ENCODE measurements around the gene VWA1.
"Not testable (repeated sequence)": the region's sequence is repeated elsewhere in the genome, so short reads cannot be mapped to it uniquely, and the experiment has no call there.

Gene VWA1

DNA sequence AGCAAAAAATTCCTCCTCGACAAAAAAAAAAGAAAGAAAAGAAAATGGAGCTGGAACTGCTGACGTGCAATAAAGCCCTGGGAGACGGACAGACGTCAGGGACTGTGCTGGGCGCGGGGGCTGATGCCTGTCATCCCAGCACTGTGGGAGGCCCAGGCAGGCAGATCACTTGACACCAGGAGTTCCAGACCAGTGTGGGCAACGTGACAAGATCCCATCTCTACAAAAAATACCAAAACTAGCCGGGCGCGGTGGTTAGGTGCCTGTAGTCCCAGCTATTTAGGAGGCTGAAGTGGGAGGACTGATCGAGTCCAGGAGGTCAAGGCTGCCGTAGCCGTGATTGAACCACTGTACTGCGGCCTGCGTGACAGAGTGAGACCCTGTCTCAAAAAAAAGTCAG is 10.8 kb upstream of the VWA1 start:
- DNase-seq (ENCODE audit: low spot score) = no peak

DNA sequence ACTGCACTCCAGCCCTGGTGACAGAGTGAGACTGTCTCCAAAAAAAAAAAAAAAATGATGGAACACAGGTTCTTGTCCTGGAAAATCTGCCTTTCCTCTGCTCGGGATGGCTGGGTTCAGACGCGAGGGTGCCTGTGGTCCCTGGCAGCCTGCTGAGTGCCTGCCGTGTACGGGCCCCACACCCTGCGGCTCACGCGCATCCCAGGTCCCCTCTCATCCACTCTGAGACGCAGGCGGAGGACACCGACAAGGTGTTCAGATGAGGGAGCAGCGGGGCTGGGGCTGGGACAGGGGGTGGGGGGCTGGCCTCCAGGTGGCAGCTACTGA is 10.1 kb upstream of the VWA1 start:
- DNase-seq (ENCODE audit: low spot score) = no peak

DNA sequence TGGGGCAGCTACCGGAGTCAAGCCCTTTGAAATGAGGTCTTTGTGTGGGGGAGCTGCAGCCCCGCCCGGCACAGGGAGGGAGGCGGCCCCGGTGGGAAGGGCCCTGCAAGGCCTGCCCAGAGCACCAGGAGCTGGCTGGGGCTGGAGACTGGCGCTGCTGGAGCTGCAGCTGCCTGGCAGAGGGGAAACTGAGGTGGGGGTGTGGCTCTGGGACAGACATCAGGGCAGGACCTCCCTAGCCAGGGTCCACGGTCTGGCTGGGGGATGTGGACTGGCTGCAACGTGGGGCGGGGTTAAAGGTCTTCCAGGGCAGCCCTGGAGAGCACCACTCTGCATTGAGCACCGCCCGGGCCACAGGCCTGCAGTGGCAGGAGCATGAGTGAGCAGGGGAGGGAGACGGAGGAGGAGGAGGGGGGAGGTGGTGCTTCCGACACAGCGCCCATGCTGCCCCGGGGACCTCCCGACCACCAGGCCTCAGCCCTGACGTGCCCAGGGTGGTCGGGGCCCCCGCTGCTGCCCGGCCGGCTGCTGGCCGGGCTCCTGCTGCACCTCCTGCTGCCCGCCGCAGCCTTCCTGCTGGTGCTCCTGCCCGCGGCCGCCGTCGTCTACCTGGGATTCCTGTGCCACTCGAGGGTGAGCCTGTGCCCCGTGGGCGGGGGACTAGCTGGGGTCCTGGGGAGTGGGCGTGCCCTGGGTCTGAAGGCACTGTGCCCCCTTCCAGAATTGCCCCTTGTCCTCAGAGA is 9.6 kb upstream of the VWA1 start:
- peak; percentile 92 for DNase-seq (ENCODE audit: low spot score)

DNA sequence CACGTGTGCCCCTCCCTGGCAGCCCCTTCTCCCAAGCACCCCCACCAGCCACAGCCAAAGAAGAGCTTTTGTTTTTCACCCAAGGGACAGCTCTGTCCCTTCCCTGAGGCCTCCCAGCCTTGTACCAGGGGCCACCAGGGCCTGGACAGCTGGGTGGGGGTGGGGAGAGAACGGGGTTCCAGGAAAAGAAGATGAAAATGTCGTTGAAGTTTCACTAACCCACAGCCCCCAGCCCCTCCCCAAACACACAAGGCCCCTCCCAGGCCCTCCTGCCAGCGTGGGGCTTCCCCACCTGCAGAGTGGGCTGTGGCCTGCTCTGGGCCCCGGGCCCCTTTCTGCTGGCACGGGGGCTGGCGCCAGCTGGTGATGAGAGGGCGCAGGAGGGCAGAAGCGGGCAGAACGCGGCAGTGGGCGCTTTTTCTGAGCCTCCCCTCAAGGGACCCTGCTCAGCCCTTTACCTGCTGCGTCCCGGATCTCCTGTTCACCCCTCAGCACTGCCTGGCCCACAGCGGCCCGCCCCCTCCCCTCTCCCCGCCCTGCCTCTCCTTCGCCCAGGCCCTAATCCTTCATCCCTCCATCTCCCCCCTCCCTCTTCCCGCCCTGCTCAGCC is 8.9 kb upstream of the VWA1 start:
- peak; percentile 94 for DNase-seq (ENCODE audit: low spot score)

DNA sequence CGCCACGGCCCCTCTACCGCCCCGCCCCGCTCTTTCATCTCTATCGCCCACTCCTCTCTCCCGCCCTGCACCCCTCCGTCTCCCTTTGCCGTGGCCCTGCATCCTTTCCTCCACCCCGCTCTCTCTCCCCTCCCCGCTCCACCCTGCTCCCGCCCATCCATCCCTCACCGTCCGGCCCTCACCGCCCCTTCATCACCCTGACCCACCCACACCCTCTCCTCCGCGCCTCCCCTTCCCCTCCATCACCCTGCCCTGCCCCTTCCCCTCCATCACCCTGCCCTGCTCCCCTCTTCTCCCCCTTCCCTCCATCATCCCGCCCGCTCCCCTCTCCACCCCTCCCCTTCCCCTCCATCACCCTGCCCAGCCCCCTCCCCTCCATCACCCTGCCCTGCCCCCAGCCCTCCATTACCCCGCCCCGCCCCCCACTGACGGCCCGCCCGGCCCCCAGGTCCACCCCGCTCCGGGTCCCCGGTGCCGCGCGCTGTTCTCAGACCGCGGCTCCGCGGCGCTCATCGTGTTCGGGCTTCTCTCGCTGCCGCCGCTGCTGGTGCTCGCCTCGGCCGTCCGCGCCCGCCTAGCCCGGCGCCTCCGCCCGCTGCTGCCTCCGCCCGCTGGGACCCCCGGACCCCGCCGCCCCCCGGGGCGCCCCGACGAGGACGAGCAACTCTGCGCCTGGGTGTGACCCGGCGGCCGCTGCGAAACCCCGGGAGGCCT is 8.2 kb upstream of the VWA1 start:
- peak; percentile 83 for DNase-seq (ENCODE audit: low spot score)

DNA sequence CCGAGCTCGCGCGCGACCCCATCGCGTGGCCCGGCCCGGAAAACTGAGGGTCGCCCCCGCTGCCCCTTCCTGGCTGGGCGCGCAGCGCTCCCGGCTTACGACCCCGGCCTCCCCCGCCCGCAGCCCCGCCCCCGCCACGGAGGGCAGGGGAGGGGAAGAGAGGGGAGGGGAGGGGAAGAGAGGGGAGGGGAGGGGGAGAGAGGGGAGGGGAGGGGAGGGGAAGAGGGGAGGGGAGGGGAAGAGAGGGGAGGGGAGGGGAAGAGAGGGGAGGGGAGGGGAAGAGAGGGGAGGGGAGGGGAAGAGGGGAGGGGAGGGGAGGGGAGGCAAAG is 7.7 kb upstream of the VWA1 start:
- DNase-seq (ENCODE audit: low spot score) = no peak

DNA sequence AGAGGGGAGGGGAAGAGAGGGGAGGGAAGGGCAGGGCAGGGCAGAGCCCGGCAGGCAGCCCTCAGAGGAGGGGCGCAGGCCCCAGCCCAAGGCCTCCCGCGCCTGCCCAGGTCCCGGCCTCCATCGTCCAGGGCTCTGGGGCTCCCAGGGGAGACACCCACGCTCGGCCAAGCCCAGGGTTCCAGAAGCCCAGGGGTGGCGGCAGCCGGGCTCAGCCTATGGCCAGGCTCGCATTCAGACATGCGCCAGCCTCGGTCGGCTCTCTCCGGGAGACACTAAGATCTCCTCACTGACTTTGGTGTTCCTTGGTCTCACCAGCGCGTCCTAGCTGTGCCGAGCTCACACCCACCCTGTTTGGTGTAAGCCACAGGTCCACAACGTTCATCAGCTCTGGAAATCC is 7.3 kb upstream of the VWA1 start:
- DNase-seq (ENCODE audit: low spot score) = no peak

DNA sequence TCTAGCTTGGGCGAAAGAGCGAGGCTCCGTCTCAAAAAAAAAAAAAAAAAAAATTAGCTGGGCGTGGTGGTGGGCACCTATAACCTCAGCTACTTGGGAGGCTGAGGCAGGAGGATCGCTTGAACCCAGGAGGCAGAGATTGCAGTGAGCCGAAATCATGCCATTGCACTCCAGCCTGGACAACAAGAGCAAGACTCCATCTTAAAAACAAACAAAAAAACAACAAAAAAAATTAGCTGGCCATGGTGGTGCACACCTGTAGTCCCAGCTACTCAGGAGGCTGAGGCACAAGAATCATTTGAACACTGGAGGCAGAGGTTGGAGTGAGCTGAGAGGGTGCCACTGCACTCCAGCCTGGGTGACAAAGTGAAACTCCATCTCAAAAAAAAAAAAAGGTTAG is 6.5 kb upstream of the VWA1 start:
- not testable (repeated sequence) for DNase-seq (ENCODE audit: low spot score)

DNA sequence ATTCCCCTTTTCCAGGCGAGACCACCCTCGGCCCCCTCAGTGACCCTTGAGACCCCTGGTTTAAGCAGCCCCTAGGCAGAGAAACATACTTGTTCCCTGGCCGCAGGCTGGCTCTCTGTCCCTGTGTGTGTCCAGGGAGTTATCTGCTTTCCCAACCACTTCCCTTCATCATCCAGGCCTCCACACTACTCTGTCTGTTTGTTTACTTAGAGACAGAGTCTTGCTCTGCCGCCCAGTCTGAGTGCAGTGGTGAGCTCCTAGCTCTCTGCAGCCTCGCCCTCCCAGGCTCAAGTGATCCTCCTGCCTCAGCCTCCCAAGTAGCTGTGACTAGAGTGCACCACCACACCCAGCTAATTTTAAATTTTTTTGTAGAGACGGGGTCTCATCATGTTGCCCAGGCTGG is 5.8 kb upstream of the VWA1 start:
- DNase-seq (ENCODE audit: low spot score) = no peak

DNA sequence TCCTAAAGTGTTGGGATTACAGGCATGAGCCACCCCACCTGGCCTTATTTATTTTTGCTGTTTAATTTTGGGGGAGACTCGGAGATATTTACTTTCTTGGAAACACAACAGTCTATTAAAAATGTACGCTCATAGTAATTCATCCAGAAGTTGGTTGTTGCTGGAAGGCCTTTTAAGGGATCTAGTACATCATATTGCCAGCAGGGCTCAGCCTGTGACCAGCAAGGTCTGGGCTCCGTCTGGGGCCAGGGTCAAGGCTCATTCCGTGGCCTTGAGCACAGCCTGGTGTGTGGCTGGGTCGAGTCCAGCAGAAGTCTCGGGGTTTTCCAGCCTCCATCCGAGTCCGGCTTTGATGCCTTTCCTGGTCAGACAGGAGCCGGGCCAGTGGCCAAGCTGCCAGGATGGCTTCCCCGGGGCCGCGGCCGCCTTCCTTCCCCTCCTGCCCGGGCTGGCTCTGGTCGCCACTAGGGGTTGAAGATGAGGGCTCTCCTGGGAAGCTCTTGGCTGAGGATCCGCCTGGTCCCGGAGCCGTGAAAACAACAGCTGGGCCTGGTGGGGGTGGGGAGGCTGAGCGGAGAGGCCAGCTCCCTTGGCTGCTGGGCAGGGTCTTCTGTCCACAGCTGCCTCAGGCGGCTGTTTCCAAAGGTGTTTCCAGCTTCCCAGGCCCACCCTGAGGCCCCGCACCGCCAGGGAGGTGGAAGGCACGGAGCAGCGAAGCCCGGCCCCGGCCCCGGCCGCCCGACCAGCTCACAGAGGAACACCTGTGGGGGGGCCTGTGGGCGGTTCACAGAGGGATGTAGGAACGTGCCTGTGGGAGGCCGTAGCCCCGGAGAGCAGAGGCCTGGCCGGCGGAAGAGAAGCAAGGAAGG is 5.1 kb upstream of the VWA1 start:
- DNase-seq (ENCODE audit: low spot score) = peak; percentile 88

DNA sequence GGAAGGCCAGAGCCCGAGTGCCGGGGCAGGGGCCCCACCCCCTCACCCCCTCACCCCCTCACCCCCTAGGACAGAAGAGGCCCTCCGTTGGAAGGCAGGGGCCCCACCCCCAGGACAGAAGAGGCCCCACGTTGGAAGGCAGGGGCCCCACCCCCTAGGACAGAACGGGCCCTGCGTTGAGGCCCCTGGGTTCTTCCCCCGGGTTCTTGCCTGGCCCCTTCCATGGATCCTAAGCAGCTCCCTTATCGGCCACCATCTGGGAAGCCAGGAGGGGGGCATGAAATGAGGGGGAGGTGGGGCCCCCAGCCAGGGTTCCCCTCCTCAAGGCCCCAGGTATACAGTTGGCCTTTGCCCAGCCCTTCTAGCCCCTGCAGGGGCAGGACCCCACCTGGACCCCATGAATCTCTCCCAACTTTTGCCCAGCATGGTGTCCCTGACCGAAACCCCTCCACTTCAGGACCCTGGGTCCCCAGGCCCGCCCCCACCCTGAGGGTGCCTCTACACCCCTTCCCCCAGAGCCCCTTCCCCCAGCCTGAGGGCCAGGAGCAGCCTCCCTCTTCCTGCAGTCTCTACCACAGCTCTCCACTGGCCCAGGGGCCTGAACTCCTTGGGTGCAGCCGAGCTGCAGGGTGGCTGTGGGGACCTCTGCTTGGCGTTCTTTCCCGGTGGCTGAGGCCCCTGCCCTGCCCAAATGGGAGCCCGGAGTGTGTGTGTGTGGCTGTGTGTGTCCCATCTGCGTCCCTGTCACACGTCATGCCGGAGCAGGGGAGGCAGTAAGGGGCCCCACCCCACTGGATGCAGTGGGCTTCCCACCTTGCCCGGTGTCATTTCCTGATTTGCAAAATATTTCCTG is 4.3 kb upstream of the VWA1 start:
- DNase-seq (ENCODE audit: low spot score) = no peak

DNA sequence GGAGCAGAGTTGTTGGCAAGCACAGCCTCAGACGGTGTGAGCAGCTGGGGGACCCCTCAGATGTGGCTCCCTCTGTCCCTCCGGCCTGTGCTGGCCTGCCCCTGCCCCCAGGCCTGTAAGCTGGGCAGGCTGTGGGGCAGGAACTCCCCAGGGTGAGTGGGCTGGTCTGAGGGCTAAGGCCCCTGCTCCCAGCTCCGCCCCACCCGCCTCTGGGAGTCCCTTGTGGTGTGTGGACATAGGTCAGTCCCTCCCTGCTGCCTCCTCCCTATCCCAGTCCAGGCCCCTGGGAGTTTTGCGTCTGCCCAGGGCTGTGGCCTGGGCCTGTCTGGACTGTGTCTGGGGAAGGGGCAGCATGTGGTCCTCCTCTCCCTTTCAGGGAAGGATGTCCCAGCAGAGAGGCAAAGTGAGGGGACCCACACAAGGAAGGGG is 3.6 kb upstream of the VWA1 start:
- peak; percentile 60 for DNase-seq (ENCODE audit: low spot score)

DNA sequence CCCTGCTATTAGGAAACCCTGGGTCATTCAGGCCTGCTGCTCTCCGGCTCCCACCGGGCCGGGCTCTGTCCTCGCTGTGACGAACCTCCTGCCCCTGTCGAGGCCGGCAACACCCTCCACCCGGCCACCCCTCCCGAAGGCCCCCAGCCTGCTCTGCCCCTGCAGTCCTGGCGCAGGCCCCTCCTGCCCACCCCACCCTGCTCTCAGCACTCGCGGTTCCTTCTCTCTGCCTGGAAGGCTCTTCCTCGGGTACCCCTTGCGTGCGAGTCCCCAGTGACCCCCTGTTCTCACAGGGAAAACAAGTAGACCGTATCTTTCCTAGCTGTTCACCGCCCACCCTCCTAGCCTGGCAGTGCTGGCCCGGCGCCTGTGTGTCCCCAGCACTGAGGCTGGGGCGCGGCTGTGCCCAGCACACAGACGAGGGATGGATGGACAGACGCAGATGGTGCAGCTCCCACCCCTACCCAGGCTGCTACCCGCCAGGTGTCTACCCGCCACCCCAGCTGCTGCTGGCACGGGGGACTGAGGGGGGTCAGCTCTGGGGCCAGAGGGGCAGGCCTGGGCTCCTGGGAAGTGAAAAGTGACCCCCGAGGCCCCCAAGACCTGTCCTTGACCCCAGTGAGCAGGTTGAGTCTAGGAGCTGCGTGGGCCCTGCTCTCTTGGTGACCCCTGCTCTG is 3.1 kb upstream of the VWA1 start:
- DNase-seq (ENCODE audit: low spot score) = no peak

DNA sequence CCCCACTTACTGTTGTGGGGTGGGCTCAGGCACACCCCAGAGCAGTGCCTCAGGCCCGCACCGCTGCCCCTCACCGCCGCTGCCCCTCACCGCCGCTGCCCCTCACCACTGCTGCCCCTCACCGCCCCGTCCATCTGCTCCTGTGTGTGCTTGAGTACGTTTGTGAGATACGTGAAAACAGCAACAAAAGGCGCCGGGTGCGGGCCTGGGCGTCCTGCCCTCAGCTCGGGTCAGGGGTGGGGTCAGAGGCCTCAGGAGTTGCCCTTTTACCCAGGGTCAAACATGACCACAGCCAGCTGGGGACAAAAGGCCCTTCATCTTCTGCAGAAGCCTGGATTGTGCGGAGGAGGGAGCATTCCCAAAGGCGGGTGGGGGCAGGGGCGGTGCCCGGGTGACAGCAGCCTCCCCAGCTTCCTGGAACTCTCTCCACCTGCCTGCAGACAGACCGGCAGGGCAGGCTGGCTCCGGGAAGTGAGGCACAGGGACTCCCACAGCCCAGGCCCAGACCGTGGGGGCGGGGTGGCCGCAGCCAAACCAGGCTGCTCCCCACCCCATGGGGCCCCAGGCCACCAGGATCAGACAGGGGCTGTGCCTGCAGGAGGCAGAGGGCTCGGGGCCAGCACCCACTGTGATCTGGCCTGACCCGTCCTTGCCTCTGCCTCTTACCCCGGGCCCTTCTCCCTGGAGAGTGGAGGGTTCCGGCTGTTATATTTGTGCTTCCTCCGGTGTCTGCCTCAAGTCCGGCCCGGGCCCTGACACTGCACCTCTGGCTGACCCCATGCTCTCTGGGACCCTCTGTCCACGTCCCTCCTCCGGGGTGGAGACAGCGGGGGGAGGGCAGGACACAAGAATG is 2.3 kb upstream of the VWA1 start:
- DNase-seq (ENCODE audit: low spot score) = peak; percentile 91

DNA sequence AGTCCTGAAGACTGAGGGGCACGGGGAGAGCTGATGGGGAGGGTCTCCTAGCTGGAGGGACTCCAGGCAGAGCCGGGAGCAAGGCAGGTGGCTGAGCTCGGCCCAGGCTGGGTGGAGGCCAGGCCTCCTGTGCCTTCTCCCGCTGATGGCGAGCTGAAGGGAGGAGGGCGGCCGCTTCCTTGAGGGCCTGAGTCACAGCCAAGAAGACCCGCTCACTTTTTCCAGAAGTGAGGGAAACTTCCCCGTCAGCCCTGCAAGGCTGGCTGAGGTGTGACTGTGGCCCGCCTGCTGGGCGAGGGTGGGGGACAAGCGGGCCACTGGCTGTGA is 1.7 kb upstream of the VWA1 start:
- no peak for DNase-seq (ENCODE audit: low spot score)

DNA sequence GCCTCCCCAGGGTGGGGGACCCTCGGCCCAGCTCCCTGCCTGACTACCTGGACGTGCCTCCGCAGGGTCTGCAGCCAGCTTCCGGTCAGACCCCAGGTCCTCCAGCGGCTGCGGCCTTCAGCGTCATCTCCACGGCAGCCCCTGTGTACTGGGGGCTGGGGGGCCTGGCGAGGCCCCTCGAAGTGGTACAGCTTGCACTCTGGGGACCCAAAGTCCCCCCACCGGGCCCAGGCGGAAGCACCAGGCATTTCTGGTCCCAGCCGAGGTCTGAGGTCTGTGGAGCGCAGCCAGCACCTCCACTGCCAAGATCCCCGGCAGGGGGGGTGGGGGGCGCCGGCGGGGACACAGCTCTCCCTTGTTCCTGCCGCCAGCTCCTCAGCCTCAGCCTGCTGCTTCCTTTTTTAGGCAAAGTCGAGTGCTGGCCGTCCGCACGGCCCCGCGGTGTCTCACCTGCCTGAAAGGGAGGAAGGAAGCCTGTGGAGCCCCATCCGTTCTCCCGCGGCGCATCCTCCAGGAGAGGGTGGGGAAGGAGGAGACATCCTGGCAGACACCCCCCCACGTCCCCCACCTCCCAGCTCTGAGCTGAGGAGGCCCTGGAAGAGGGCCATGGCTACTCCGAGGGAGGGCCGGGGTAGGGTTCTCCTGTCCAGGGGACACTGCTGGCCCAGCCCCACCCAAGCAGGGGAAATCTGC is 1.2 kb upstream of the VWA1 start:
- DNase-seq (ENCODE audit: low spot score) = peak; percentile 84

DNA sequence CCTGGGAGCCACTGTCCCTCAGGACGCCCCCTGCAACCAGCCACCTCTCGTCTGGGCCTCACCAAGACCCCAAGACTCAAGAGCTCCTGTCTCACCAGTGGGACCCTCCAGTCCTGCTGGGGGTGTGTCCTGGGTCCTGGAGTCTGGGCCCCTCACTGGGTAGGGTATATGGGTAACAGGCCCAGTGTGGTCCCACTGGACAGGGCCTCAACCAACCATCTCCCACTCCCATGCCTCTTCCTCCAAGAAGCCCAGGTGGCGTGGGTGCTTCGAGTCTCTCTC is 725 bp upstream of the VWA1 start:
- no peak for DNase-seq (ENCODE audit: low spot score)

DNA sequence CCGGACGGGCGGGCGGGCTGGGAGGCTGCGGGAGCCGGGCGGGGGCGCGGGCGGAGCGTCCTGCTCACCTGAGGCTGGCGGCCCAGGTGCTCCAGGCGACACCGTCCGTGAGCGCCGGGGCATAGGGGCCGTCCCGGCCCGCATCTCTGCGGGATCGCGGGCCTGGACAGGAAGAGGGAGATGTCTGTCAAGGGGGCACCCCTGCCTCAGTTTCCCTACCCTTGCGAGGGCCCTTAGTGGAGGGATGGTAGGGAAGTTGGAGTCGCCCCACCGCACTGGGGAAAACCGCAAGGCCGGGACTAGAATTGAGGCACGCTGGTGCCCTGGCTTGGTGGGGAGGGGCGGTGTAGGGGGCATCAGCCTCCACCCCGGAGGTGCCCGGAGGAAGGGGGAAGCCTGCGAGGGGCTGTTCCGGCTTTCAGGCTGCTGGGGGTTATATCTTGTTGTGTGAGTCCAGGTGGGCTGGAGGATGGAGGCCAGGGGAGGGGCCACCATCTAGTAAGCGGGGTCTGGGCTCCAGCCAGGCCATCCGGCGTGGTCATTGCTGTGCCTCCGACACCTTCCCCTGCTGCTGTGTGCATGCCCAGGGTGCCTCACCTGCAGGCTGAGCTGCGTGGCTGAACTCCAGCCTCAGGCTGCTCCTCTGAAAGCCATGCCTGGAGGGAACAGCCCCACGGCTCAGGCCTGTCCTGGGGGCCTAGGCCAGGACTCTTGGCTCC is 580 bp downstream of the VWA1 start:
- DNase-seq (ENCODE audit: low spot score) = no peak

DNA sequence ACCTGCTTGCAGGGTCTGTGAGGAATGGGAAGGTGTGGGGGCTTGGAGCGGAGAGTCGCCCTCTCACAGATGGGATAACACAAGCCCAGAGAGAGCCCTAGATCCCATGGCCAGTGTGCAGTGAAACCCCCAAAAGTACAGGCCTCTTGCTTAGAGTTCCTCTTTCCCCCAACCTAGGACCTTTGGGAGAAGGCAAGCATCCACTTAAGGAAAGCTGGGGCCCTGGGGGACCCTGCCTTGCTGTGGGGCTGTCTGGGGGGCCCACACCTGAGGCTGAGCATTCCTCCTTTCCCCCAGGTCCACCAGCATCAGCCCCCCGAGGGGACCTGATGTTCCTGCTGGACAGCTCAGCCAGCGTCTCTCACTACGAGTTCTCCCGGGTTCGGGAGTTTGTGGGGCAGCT is 1.1 kb downstream of the VWA1 start:
- DNase-seq (ENCODE audit: low spot score) = no peak

Measured in globus pallidus (tissue), 1 donor.